ENCODE results near the gene CFI.

DNA sequence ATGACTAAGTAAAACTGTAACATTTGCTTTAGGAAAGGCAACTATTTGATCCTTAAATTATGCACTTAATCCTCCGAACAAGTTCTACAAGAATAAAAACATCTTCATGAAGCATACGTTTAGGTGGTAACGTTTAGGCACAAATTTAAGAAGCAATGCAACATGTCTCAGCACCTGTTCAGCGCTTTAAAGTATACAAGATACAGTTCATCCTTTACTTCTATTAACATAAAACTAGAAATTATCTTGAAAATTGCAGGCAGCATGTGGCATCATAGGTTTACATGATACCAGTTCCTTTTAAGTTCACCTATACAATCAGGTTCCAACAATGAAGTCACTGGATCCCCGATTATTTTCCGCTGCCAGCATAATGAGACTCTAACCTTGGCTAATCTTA, 73.4 kb downstream of the CFI start:
- TF ChIP-seq POLR2A (IDR thresholded peaks at IDR 0.05; ENCODE audit: low read depth, low read length) (no peak), POLR2AphosphoS5 (IDR thresholded peaks at IDR 0.05; ENCODE audit: low read depth, low read length) (no peak)

Measured in GM12892 (cell line).